ENCODE data around the gene TRPM7.
"Not testable (repeated sequence)": the region's sequence is repeated elsewhere in the genome, so short reads cannot be mapped to it uniquely, and the experiment has no call there.

TRPM7 gene

GRCh38 chr15:50613600-50613999 is 73.0 kb downstream of the TRPM7 start:
- Histone ChIP-seq H3K9me3 (ENCODE audit: insufficient read depth, low read depth, low read length) (no peaks in the 10 kb centered on the region), H3K4me3 (ENCODE audit: low read length) (no peak overlapping the region), H3K9ac (ENCODE audit: low read depth, low read length) (no peak overlapping the region), H3K27me3 (ENCODE audit: insufficient read depth, low read length) (no peaks in the 10 kb centered on the region), H3K4me1 (ENCODE audit: insufficient read depth, low read length) (no peaks in the 10 kb centered on the region), H3K27ac (ENCODE audit: low read depth, low read length) (no peak overlapping the region), H3K36me3 (ENCODE audit: insufficient read depth, low read length) (peaks cover 72% of the 10 kb centered on the region)
- WGBS: 93% methylated on average over 4 of the region's 5 CpGs

DNA sequence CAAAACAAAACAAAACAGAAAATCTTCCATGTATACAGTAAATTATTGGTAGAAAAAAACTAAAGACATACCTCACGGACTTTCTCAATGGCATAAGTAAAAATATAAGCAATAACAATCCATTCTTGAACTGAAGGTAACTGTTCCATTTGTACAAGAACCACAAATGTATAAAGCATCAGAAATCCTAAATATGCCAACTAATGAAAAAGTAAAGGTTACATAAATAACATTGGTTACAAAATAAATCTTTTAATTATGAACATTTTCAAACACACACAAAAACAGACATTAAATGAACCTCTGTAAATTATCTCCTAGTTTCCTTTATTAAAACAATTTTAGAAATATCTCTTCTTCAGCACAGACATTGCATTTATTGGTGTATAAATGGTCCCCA is 79.5 kb downstream of the TRPM7 start:
- Histone ChIP-seq H3K4me3 (ENCODE audit: low read length) (no peak overlapping the region), H3K36me3 (ENCODE audit: insufficient read depth, low read length) (peaks cover 85% of the 10 kb centered on the region), H3K9me3 (ENCODE audit: insufficient read depth, low read depth, low read length) (no peaks in the 10 kb centered on the region), H3K9ac (ENCODE audit: low read depth, low read length) (no peak overlapping the region), H3K27ac (ENCODE audit: low read depth, low read length) (no peak overlapping the region), H3K4me1 (ENCODE audit: insufficient read depth, low read length) (no peaks in the 10 kb centered on the region), H3K27me3 (ENCODE audit: insufficient read depth, low read length) (no peaks in the 10 kb centered on the region)
- 93% methylated on average over 1 of the region's 1 CpG for WGBS

GRCh38 chr15:50605462-50605861 is 81.1 kb downstream of the TRPM7 start:
- WGBS: 98% methylated on average over 2 of the region's 2 CpGs
- Histone ChIP-seq H3K9me3 (ENCODE audit: insufficient read depth, low read depth, low read length) (no peaks in the 10 kb centered on the region), H3K4me3 (ENCODE audit: low read length) (no peak overlapping the region), H3K4me1 (ENCODE audit: insufficient read depth, low read length) (no peaks in the 10 kb centered on the region), H3K27ac (ENCODE audit: low read depth, low read length) (no peak overlapping the region), H3K27me3 (ENCODE audit: insufficient read depth, low read length) (no peaks in the 10 kb centered on the region), H3K9ac (ENCODE audit: low read depth, low read length) (no peak overlapping the region), H3K36me3 (ENCODE audit: insufficient read depth, low read length) (peaks cover 81% of the 10 kb centered on the region)

GRCh38 chr15:50602028-50602427 is 84.6 kb downstream of the TRPM7 start:
- 99% methylated on average over 3 of the region's 5 CpGs for WGBS
- peaks cover 79% of the 10 kb centered on the region for H3K36me3 ChIP-seq (ENCODE audit: insufficient read depth, low read length)

GRCh38 chr15:50594311-50594710 is 92.3 kb downstream of the TRPM7 start:
- WGBS: no CpG with 5 or more reads among the region's 2 CpGs
- no peak overlapping the region for H3K27ac ChIP-seq (ENCODE audit: low read depth, low read length)
- H3K4me1 ChIP-seq (ENCODE audit: insufficient read depth, low read length): no peaks in the 10 kb centered on the region
- H3K9ac ChIP-seq (ENCODE audit: low read depth, low read length): no peak overlapping the region
- H3K4me3 ChIP-seq (ENCODE audit: low read length): no peak overlapping the region
- H3K27me3 ChIP-seq (ENCODE audit: insufficient read depth, low read length): no peaks in the 10 kb centered on the region
- H3K36me3 ChIP-seq (ENCODE audit: insufficient read depth, low read length): peaks cover 97% of the 10 kb centered on the region
- H3K9me3 ChIP-seq (ENCODE audit: insufficient read depth, low read depth, low read length): no peaks in the 10 kb centered on the region

More at GRCh38 chr15:50602028-50602427, 84.6 kb downstream of the TRPM7 start:
- H3K4me3 ChIP-seq (ENCODE audit: low read length); H3K4me1 ChIP-seq (ENCODE audit: insufficient read depth, low read length); H3K9ac ChIP-seq (ENCODE audit: low read depth, low read length); H3K27ac ChIP-seq (ENCODE audit: low read depth, low read length); H3K27me3 ChIP-seq (ENCODE audit: insufficient read depth, low read length); H3K9me3 ChIP-seq (ENCODE audit: insufficient read depth, low read depth, low read length): not testable (repeated sequence)

DNA sequence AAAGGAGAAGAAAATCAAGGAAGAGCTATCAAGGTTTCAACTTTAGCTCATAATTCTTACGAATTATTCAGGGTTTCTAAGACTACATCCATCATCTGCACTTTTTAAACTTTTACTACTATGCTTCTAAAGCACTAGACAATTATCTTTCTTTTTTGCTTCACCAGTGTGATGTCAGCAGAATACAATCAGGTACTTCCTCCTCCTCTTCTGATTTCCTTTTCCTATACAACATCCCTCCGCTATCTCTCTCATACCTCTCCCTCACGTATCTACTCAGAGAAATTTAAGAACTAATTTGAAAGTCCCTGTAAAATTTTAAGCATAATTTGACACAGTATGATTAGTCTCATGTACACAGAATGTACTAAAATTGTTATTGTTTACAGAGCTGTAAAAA is 92.8 kb downstream of the TRPM7 start:
- H3K9me3 ChIP-seq (ENCODE audit: insufficient read depth, low read depth, low read length): no peaks in the 10 kb centered on the region
- 95% methylated on average over 3 of the region's 3 CpGs for WGBS
- no peaks in the 10 kb centered on the region for H3K27me3 ChIP-seq (ENCODE audit: insufficient read depth, low read length)
- H3K9ac ChIP-seq (ENCODE audit: low read depth, low read length): no peak overlapping the region
- no peak overlapping the region for H3K4me3 ChIP-seq (ENCODE audit: low read length)
- peaks cover 97% of the 10 kb centered on the region for H3K36me3 ChIP-seq (ENCODE audit: insufficient read depth, low read length)
- H3K4me1 ChIP-seq (ENCODE audit: insufficient read depth, low read length): no peaks in the 10 kb centered on the region
- no peak overlapping the region for H3K27ac ChIP-seq (ENCODE audit: low read depth, low read length)

- 100% methylated on average over 1 of the region's 1 CpG for WGBS
- Histone ChIP-seq H3K4me1 (ENCODE audit: insufficient read depth, low read length) (no peaks in the 10 kb centered on the region), H3K4me3 (ENCODE audit: low read length) (no peak overlapping the region), H3K9me3 (ENCODE audit: insufficient read depth, low read depth, low read length) (no peaks in the 10 kb centered on the region), H3K27ac (ENCODE audit: low read depth, low read length) (no peak overlapping the region), H3K36me3 (ENCODE audit: insufficient read depth, low read length) (peaks cover 99% of the 10 kb centered on the region), H3K9ac (ENCODE audit: low read depth, low read length) (no peak overlapping the region), H3K27me3 (ENCODE audit: insufficient read depth, low read length) (no peaks in the 10 kb centered on the region)
These were observed 96.3 kb downstream of the TRPM7 start for GRCh38 chr15:50590288-50590687.

GRCh38 chr15:50577492-50577891 is 109.1 kb downstream of the TRPM7 start:
- Histone ChIP-seq H3K4me3 (ENCODE audit: low read length) (no peak overlapping the region), H3K4me1 (ENCODE audit: insufficient read depth, low read length) (no peaks in the 10 kb centered on the region), H3K27me3 (ENCODE audit: insufficient read depth, low read length) (no peaks in the 10 kb centered on the region), H3K9me3 (ENCODE audit: insufficient read depth, low read depth, low read length) (no peaks in the 10 kb centered on the region), H3K27ac (ENCODE audit: low read depth, low read length) (no peak overlapping the region), H3K36me3 (ENCODE audit: insufficient read depth, low read length) (peaks cover 90% of the 10 kb centered on the region), H3K9ac (ENCODE audit: low read depth, low read length) (no peak overlapping the region)
- 100% methylated on average over 2 of the region's 2 CpGs for WGBS

DNA sequence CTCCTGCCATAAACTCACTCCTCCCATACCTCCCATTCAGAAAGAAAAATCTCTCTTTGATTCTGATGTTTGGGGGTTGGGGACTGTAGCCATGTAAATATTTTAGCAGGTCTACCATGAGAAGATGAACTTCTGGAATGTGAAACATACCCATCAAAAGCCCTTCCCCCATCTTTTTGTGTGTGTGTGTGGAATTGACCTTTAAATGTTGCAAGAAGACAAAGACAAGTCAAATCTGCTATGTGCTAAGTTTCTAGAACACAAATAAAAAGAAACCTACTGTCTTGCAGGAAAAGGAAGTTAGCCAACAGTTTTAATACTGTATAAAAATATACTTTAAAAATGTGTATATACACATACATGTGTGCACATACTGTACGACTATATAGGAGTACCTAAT is 110.4 kb downstream of the TRPM7 start:
- WGBS: no CpG with 5 or more reads among the region's 1 CpG

DNA sequence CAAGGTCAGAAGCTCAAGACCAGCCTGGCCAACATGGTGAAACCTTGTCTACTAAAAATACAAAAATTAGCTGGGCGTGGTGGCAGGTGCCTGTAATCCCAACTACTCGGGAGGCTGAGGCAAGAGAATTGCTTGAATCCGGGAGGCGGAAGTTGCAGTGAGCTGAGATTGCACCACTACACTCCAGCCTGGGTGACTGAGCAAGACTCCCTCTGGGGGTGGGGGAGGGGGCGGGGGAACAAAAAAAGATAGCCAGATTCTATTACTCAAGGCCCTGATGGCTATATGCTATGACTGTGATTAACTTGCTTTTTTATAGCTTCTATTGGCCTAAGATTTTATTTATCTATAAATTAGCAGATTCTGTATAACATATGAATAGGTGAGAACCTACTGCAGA is 112.8 kb downstream of the TRPM7 start:
- not testable (repeated sequence) for H3K4me3 ChIP-seq (ENCODE audit: low read length); H3K27ac ChIP-seq (ENCODE audit: low read depth, low read length); H3K9ac ChIP-seq (ENCODE audit: low read depth, low read length); H3K9me3 ChIP-seq (ENCODE audit: insufficient read depth, low read depth, low read length); H3K27me3 ChIP-seq (ENCODE audit: insufficient read depth, low read length); H3K4me1 ChIP-seq (ENCODE audit: insufficient read depth, low read length)
- H3K36me3 ChIP-seq (ENCODE audit: insufficient read depth, low read length): peaks cover 90% of the 10 kb centered on the region
- WGBS: 98% methylated on average over 4 of the region's 5 CpGs

More for the DNA sequence above, 110.4 kb downstream of the TRPM7 start:
- Histone ChIP-seq H3K36me3 (ENCODE audit: insufficient read depth, low read length) (peaks cover 90% of the 10 kb centered on the region), H3K4me1 (ENCODE audit: insufficient read depth, low read length) (no peaks in the 10 kb centered on the region), H3K9me3 (ENCODE audit: insufficient read depth, low read depth, low read length) (no peaks in the 10 kb centered on the region), H3K9ac (ENCODE audit: low read depth, low read length) (no peak overlapping the region), H3K4me3 (ENCODE audit: low read length) (no peak overlapping the region), H3K27ac (ENCODE audit: low read depth, low read length) (no peak overlapping the region), H3K27me3 (ENCODE audit: insufficient read depth, low read length) (no peaks in the 10 kb centered on the region)

DNA sequence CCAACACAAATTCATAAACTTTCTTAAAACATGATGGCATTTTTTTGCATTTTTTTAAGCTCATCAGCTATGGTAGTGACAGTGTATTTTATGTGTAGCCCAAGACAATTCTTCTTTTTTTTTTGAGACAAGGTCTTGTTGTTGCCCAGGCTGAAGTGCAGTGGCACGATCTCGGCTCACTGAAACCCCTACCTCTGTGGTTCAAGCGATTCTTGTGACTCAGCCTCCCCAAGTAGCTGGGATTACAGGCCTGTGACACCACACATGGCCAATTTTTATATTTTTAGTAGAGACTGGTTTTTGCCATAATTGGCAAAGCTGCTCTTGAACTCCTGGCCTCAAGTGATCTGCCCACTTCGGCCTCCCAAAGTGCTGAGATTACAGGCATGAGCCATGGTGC is 122.8 kb downstream of the TRPM7 start:
- no peaks in the 10 kb centered on the region for H3K27me3 ChIP-seq (ENCODE audit: insufficient read depth, low read length)
- 97% methylated on average over 4 of the region's 4 CpGs for WGBS
- peaks cover 66% of the 10 kb centered on the region for H3K36me3 ChIP-seq (ENCODE audit: insufficient read depth, low read length)
- no peak overlapping the region for H3K4me3 ChIP-seq (ENCODE audit: low read length)
- no peak overlapping the region for H3K27ac ChIP-seq (ENCODE audit: low read depth, low read length)
- no peaks in the 10 kb centered on the region for H3K4me1 ChIP-seq (ENCODE audit: insufficient read depth, low read length)
- H3K9me3 ChIP-seq (ENCODE audit: insufficient read depth, low read depth, low read length): no peaks in the 10 kb centered on the region
- no peak overlapping the region for H3K9ac ChIP-seq (ENCODE audit: low read depth, low read length)
